Coronary artery (tissue), 2 donors: Measurements from ENCODE around the gene DPYD.

Experiments
- DNase-seq: peaks from one replicate; pipeline ENCODE4 v3.0.0-alpha.2; 2017; ENCODE audit warnings: low spot score
- H3K27ac ChIP-seq, 2 donors: fragments of 200-600 bp; sonication (generic); one replicate each; pipeline ENCODE4 v1.5.1; 2016 to 2019
- H3K4me3 ChIP-seq: fragments of 200-600 bp; sonication (generic); 2 replicates; pipeline ENCODE4 v1.5.1; 2016; ENCODE audit warnings: mild to moderate bottlenecking, moderate library complexity
- TF ChIP-seq, protein P1 (sequence below): fragments of 200-600 bp; sonication (generic); IDR thresholded peaks from one replicate; pipeline ENCODE4 v1.5.1; 2019; ENCODE audit warnings: antibody characterized with exemption

DPYD gene

DNA sequence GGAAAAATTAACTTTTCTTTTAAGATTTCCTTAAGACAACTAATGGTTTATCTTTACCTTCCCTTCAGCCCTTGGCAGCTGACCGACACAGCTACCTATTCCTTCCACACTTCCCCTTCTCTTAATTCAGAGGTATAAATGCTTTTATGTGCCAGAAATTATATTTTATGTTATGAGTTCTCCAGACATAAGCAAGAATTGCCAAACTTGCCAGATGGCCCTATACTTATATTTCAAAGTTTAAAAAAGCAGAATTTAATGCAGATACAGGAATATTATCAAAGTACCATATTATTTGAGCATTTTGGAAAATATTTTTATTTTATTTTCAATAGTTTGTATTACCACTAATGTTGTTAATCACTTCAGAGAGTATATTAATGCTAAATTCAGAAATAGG, 754.2 kb downstream of the DPYD start:
- TF ChIP-seq, protein P1, sequence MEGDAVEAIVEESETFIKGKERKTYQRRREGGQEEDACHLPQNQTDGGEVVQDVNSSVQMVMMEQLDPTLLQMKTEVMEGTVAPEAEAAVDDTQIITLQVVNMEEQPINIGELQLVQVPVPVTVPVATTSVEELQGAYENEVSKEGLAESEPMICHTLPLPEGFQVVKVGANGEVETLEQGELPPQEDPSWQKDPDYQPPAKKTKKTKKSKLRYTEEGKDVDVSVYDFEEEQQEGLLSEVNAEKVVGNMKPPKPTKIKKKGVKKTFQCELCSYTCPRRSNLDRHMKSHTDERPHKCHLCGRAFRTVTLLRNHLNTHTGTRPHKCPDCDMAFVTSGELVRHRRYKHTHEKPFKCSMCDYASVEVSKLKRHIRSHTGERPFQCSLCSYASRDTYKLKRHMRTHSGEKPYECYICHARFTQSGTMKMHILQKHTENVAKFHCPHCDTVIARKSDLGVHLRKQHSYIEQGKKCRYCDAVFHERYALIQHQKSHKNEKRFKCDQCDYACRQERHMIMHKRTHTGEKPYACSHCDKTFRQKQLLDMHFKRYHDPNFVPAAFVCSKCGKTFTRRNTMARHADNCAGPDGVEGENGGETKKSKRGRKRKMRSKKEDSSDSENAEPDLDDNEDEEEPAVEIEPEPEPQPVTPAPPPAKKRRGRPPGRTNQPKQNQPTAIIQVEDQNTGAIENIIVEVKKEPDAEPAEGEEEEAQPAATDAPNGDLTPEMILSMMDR: no peak
- Histone ChIP-seq H3K27ac (no peak overlapping the region), H3K4me3 (no peak overlapping the region)
- no peak for DNase-seq

DNA sequence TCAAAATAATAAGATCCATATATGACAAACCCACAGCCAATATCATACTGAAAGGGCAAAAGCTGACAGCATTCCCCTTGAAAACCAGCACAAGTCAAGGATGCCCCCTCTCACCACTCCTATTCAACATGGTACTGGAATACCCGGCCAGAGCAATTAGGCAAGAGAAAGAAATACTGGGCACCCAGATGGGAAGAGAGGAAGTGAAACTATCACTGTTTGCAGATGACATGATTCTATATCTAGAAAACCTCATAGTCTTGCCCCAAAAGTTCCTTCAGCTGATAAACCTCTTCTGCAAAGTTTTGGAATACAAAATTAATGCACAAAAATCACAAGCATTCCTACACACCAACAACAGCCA, 756.6 kb downstream of the DPYD start:
- TF ChIP-seq, protein P1: no peak
- H3K4me3 ChIP-seq: no peak overlapping the region
- H3K27ac ChIP-seq: no peak overlapping the region
- no peak for DNase-seq

DNA sequence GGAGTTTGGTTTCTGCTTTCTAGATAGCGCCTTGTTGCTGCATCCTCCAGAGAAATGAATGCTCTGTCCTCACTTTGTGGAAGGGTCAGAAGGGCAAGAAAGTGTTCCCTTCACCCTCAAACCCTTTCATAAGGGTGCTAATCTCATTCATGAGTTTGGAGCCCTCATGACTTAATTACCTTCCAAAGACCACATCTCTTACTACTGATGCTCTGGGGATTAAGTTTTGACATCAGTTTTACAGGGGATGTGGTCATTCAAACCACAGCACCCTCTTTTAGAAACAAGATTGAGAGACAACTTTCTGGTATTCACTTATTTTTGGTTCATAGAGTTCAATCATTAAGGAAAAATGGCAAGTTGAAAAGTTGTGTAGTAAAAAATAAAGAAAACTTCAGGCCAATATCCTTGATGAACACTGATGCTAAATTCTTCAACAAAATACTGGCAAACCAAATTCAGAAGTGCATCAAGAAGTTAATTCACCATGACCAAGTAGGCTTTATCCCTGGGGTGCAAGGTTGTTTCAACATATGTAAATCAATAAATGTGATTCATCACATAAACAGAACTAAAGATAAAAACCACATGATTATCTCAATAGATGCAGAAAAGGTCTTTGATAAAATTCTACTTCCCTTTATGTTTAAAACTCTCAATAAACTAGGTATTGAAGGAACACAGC, 757.1 kb downstream of the DPYD start:
- no peak overlapping the region for H3K4me3 ChIP-seq
- H3K27ac ChIP-seq: no peak overlapping the region
- TF ChIP-seq, protein P1: no peak
- DNase-seq: no peak

DNA sequence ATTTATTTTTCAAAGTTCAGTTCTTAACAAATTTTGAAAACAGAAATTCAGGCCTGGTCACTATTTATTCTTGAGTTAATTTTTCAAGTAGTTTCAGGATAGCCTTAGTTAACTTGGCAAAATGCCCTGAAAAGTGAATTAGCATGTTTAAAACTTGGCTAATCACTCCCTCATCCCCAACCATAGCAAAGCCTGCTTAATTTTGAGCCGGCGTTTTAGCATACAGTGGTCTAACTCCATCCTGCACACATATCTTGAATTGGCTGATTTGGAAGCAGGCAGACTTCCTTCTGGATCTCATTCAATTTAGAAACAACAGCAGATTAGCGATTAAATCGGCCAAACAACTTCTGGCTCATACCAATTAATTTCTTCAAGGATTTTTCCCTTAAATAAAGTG, 760.0 kb downstream of the DPYD start:
- DNase-seq: no peak
- H3K4me3 ChIP-seq: no peak overlapping the region
- TF ChIP-seq, protein P1: no peak
- H3K27ac ChIP-seq: no peak overlapping the region

DNA sequence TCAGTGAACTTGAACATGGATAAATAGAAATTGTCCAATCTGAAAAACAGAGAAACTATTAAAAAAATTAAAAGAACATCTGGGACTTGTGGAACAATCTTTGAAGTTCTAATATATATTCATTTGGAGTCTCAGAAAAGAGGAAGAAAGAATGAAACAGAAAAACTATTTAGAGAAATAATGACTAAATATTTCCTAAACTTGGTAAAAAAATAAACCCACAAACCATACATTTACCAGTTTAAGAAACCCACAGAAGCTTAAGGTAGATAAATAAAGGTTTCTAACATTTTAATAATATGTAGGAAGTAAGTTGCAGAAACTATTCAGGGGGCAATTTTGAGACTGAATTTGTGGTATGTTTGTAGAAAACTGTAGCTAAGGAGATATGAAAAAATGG, 761.5 kb downstream of the DPYD start:
- Histone ChIP-seq H3K27ac (no peak overlapping the region), H3K4me3 (no peak overlapping the region)
- TF ChIP-seq, protein P1: no peak
- DNase-seq: no peak

DNA sequence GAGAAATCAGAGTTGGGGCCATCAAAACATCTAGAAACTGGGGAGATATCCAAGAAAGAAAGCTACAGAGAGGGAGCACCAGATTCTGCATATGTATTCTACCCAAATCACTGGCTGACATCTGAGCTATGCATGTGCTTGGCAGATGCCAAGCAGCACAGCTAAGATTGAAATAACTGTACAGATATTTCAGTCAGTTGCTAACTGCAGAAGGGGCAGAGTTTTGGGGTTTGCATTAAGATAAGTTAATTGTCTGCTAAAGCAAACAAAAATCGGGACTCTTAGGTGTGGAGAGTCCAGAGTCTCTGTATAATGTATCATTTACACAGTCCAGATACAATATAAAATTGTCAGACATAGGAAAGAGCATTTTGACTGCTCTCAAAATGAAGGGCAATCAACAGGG, 762.1 kb downstream of the DPYD start:
- Histone ChIP-seq H3K4me3 (no peak overlapping the region), H3K27ac (no peak overlapping the region)
- TF ChIP-seq, protein P1: no peak
- no peak for DNase-seq

DNA sequence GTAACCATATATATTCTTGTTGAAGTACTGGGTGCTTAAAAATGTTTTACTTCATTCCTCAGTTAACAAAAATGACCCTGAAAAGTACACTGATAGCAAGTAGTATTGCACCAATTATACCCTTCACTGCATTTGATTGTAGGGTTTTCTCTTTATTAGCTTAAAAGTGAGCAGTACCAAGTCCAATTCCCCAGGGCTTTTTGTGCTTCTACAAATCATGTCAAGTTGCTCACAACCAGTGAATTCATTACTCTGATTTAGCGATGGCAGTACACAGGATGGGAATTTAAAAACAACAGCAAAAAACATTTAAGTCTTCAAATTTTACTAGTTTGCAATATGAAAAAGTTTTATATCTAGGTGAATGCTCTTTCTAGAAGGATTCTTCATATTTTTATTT, 762.8 kb downstream of the DPYD start:
- Histone ChIP-seq H3K4me3 (no peak overlapping the region), H3K27ac (no peak overlapping the region)
- TF ChIP-seq, protein P1: no peak
- no peak for DNase-seq
